ENCODE measurements around the gene HLA-DQA1. TPM values are rescaled to one million over a fixed set of nuclear protein-coding genes. Genes with fewer than 3 reads are reported as not detected.
A peak's percentile ranks its signal among the peaks of the same experiment; 100 is the strongest.

The HLA-DQA1 gene
- total and polyA plus RNA-seq, 10 of the 15 experiments (the other 5 are each of a cell fraction or from before 2014, with no cell fraction given) = 289 to 1,769 (median 460) TPM

GRCh38 chr6:32668226-32668747 lies 31.1 kb downstream of the HLA-DQA1 start (continued):
- no peak for TF ChIP-seq ZNF592 (IDR thresholded peaks at IDR 0.05)
- TF ChIP-seq CBX5 (IDR thresholded peaks at IDR 0.05; ENCODE audit: low read depth) = 0 out of 2 replicates have a peak, but pooled peaks have one; percentile 27
- TF ChIP-seq PAX5 (IDR thresholded peaks at IDR 0.05; ENCODE audit: borderline replicate concordance, low read depth, low read length) = 0 out of 2 replicates have a peak, but pooled peaks have one; percentile 12
- TF ChIP-seq EGR1 (IDR thresholded peaks at IDR 0.05; ENCODE audit: borderline replicate concordance in 1 of 2, low read depth in 2 of 2, low read length in 2 of 2) = no peak
- TF ChIP-seq RELA (IDR thresholded peaks at IDR 0.05; ENCODE audit: borderline replicate concordance, partially characterized antibody) = peak; percentile 67
- no peak for TF ChIP-seq BMI1 (IDR thresholded peaks at IDR 0.05; ENCODE audit: borderline replicate concordance)
- no peak for TF ChIP-seq ZNF384 (IDR thresholded peaks at IDR 0.05; ENCODE audit: borderline replicate concordance, low read depth, low read length)
- peak; percentile 60; the same call in 1 of the 2 replicates for TF ChIP-seq DPF2 (IDR thresholded peaks at IDR 0.05)
- TF ChIP-seq MEF2B (IDR thresholded peaks at IDR 0.05; ENCODE audit: partially characterized antibody, poor library complexity, severe bottlenecking) = peak; percentile 50
- no peak for TF ChIP-seq ZNF24 (IDR thresholded peaks at IDR 0.05)
- TF ChIP-seq ZSCAN29 (IDR thresholded peaks at IDR 0.05) = no peak
- TF ChIP-seq MYB (IDR thresholded peaks at IDR 0.05; ENCODE audit: borderline replicate concordance, low read depth, low read length) = no peak
- TF ChIP-seq ASH2L (IDR thresholded peaks at IDR 0.05; ENCODE audit: borderline replicate concordance, low read depth) = no peak
- peak; percentile 22; the same call in 1 of the 2 replicates for TF ChIP-seq POLR2AphosphoS2 (IDR thresholded peaks at IDR 0.05; ENCODE audit: low read depth, low read length)
- TF ChIP-seq SRF (IDR thresholded peaks at IDR 0.05; ENCODE audit: low read depth in 2 of 2, low read length in 2 of 2) = no peak
- no peak for TF ChIP-seq NFYA (IDR thresholded peaks at IDR 0.05; ENCODE audit: borderline replicate concordance, low read depth, low read length)
- TF ChIP-seq IRF5 (IDR thresholded peaks at IDR 0.05; ENCODE audit: borderline replicate concordance) = no peak
- TF ChIP-seq SKIL (IDR thresholded peaks at IDR 0.05; ENCODE audit: low read depth, poor library complexity, severe bottlenecking) = no peak
- TF ChIP-seq CHD4 (IDR thresholded peaks at IDR 0.05) = no peak
- TF ChIP-seq SP1 (IDR thresholded peaks at IDR 0.05; ENCODE audit: low read depth, low read length) = peak; percentile 36
- no peak for TF ChIP-seq ZBED1 (IDR thresholded peaks at IDR 0.05; ENCODE audit: borderline replicate concordance)
- TF ChIP-seq RUNX3 (IDR thresholded peaks at IDR 0.05; ENCODE audit: low read length) = peak; percentile 40; the same call in 1 of the 2 replicates
